ENCODE measurements around the gene ZNF335.

DNA sequence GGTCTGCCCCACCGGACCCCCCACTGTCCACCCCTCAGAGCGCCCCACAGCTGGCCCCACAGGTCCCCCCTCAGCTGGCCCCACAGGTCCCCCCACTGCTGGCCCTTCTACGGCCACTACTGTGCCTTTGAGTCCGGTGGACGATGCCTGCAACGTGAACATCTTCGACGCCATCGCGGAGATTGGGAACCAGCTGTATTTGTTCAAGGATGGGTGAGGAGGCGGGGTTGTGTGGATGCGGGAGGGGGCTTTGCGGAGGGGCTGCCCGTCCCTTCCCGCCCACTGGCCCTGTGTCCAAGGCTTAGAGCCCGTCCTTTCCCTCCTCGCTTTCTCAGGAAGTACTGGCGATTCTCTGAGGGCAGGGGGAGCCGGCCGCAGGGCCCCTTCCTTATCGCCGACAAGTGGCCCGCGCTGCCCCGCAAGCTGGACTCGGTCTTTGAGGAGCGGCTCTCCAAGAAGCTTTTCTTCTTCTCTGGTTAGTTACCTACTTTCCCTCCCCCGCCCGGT lies 41.4 kb upstream of the ZNF335 start:
- TF ChIP-seq L3MBTL2 (conservative IDR thresholded peaks at IDR 0.05) = no peak
- TF ChIP-seq SP1 (IDR thresholded peaks at IDR 0.05) = no peak
- TF ChIP-seq ELF4 (IDR thresholded peaks at IDR 0.05) = no peak
- no peak for TF ChIP-seq FOXM1 (IDR thresholded peaks at IDR 0.05; ENCODE audit: borderline replicate concordance)
- TF ChIP-seq FOXA1 (IDR thresholded peaks at IDR 0.05) = no peak
- no peak for TF ChIP-seq HDGF (IDR thresholded peaks at IDR 0.05; ENCODE audit: borderline replicate concordance)
- TF ChIP-seq, protein P1, sequence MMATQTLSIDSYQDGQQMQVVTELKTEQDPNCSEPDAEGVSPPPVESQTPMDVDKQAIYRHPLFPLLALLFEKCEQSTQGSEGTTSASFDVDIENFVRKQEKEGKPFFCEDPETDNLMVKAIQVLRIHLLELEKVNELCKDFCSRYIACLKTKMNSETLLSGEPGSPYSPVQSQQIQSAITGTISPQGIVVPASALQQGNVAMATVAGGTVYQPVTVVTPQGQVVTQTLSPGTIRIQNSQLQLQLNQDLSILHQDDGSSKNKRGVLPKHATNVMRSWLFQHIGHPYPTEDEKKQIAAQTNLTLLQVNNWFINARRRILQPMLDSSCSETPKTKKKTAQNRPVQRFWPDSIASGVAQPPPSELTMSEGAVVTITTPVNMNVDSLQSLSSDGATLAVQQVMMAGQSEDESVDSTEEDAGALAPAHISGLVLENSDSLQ (IDR thresholded peaks at IDR 0.05) = no peak
- no peak for TF ChIP-seq TARDBP (IDR thresholded peaks at IDR 0.05)

All from HEK293T (cell line).